DND-41 (cell line): Measurements from ENCODE around the gene CERS6.
"Not testable (repeated sequence)": the region's sequence is repeated elsewhere in the genome, so short reads cannot be mapped to it uniquely, and the experiment has no call there.

ENCODE experiments used
- ATAC-seq: fragments of 200-7000 bp; cut with Tn5 transposase; 3 replicates; pipeline ENCODE4 v1.9.1; 2021; ENCODE audit warnings: low read depth; ENCODE audit not compliant: insufficient read depth
- DNase-seq: peaks from one replicate; pipeline ENCODE4 v3.0.0-alpha.2; 2020
- H2AFZ ChIP-seq: 2 replicates; pipeline ENCODE4 v1.6.0; 2012; ENCODE audit warnings: low read depth, low read length
- H3K27ac ChIP-seq: 2 replicates; pipeline ENCODE4 v1.5.1; 2012; ENCODE audit warnings: low read length, inconsistent platforms
- H3K27me3 ChIP-seq: fragments of 200-600 bp; sonication (generic); 2 replicates; pipeline ENCODE4 v1.6.0; 2012; ENCODE audit warnings: low read length, mild to moderate bottlenecking, inconsistent platforms; ENCODE audit not compliant: insufficient read depth, poor library complexity
- H3K36me3 ChIP-seq: 2 replicates; pipeline ENCODE4 v1.5.1; 2012; ENCODE audit warnings: low read length, inconsistent platforms; ENCODE audit not compliant: insufficient read depth
- H3K4me1 ChIP-seq: 2 replicates; pipeline ENCODE4 v1.5.1; 2012; ENCODE audit warnings: mild to moderate bottlenecking, low read length; ENCODE audit not compliant: insufficient read depth
- H3K4me2 ChIP-seq: 2 replicates; pipeline ENCODE4 v1.6.0; 2012; ENCODE audit warnings: mild to moderate bottlenecking, moderate library complexity, low read length, inconsistent platforms; ENCODE audit not compliant: insufficient read depth
- H3K4me3 ChIP-seq, 2 experiments: fragments of 200-600 bp in 1 of 2; shearing (Covaris generic) in 1 of 2; 2 replicates each; pipeline ENCODE4 v1.5.1; 2012 to 2016; ENCODE audit warnings: inconsistent platforms in 2 of 2, low read length in 2 of 2, mild to moderate bottlenecking in 2 of 2, low read depth in 1 of 2, moderate library complexity in 1 of 2
- H3K79me2 ChIP-seq: 2 replicates; pipeline ENCODE4 v1.6.0; 2012; ENCODE audit warnings: low read length, inconsistent platforms; ENCODE audit not compliant: insufficient read depth
- H3K9ac ChIP-seq: 2 replicates; pipeline ENCODE4 v1.6.0; 2012; ENCODE audit warnings: low read depth, mild to moderate bottlenecking, inconsistent platforms, low read length, moderate library complexity
- H3K9me3 ChIP-seq: 2 replicates; pipeline ENCODE4 v1.5.1; 2012; ENCODE audit warnings: low read length, moderate library complexity, mild to moderate bottlenecking, inconsistent platforms; ENCODE audit not compliant: insufficient read depth, severe bottlenecking
- H4K20me1 ChIP-seq: 2 replicates; pipeline ENCODE4 v1.6.0; 2012; ENCODE audit warnings: low read length; ENCODE audit not compliant: insufficient read depth
- EZH2 ChIP-seq: IDR thresholded peaks from 3 replicates; pipeline ENCODE4 v1.6.1; 2012; ENCODE audit warnings: borderline replicate concordance, low read depth, mild to moderate bottlenecking, moderate library complexity, low read length, inconsistent platforms; ENCODE audit not compliant: severe bottlenecking
- TF ChIP-seq, protein P1 (sequence below): IDR thresholded peaks from 2 replicates; pipeline ENCODE4 v1.5.1; 2012; ENCODE audit warnings: borderline replicate concordance, low read length, moderate library complexity, mild to moderate bottlenecking; ENCODE audit not compliant: poor library complexity, severe bottlenecking; ENCODE audit errors: extremely low read depth

CERS6 gene

DNA sequence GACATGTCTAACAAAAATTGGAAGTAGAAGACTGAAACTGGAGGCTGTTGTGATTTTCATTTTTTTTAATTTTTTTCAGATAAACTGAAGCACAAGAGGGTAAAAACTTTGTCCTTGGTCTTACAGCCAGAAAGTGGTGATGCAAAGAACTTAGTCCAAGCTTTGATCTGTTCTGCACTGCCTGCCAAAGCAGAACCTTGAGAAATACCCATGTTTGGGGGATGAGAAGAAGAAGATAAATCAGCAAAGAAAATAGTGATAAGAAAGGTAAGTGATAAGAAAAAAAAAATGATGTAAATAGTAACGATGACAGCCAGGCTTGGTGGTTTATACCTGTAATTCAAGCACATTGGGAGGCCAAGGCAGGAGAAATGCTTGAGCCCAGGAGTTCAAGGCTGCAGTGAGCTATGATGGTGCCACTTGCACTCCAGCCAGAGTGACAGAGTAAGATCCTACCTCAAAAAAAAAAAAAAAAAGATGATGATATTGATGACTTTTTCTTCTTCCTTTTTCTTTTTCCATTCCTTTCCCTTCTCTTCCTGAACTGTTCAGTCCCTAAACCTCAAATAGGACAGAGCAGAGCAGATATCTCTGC lies 331.8 kb downstream of the CERS6 start:
- Histone ChIP-seq H3K4me1 (no peaks in the 10 kb centered on the region), H4K20me1 (no peaks in the 10 kb centered on the region), H3K27ac (no peak overlapping the region), H3K79me2 (no peaks in the 10 kb centered on the region), H2AFZ (no peak overlapping the region), H3K27me3 (no peaks in the 10 kb centered on the region), H3K9ac (no peak overlapping the region), H3K4me3 (no peak overlapping the region), H3K4me2 (no peak overlapping the region), H3K9me3 (no peaks in the 10 kb centered on the region), H3K36me3 (no peaks in the 10 kb centered on the region)
- ATAC-seq: no peak
- TF ChIP-seq, protein P1, sequence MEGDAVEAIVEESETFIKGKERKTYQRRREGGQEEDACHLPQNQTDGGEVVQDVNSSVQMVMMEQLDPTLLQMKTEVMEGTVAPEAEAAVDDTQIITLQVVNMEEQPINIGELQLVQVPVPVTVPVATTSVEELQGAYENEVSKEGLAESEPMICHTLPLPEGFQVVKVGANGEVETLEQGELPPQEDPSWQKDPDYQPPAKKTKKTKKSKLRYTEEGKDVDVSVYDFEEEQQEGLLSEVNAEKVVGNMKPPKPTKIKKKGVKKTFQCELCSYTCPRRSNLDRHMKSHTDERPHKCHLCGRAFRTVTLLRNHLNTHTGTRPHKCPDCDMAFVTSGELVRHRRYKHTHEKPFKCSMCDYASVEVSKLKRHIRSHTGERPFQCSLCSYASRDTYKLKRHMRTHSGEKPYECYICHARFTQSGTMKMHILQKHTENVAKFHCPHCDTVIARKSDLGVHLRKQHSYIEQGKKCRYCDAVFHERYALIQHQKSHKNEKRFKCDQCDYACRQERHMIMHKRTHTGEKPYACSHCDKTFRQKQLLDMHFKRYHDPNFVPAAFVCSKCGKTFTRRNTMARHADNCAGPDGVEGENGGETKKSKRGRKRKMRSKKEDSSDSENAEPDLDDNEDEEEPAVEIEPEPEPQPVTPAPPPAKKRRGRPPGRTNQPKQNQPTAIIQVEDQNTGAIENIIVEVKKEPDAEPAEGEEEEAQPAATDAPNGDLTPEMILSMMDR: no peak
- no peak for TF ChIP-seq EZH2
- no peak for DNase-seq

DNA sequence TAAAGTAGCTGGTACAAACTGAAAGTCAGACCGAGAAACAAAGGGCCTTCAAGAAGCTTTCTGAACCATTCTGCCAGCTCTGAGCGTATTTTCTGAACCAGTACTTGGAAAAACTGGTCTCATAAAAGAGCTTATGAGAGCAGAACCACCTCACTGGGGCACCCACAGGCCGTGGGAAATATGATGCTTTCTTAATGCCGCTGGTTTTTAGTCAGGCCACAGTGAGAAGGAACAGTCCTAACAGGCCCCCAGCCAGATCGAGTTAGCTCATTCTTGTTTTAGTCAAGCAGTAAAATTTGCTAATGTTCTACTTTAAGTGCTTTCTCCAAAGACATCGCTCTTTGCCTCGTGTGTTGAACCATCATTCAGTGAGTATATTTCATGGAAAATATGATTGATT lies 333.7 kb downstream of the CERS6 start:
- Histone ChIP-seq H2AFZ (no peak overlapping the region), H3K4me2 (no peak overlapping the region), H3K4me1 (no peaks in the 10 kb centered on the region), H3K36me3 (no peaks in the 10 kb centered on the region), H4K20me1 (no peaks in the 10 kb centered on the region), H3K9me3 (no peaks in the 10 kb centered on the region), H3K9ac (no peak overlapping the region), H3K27ac (no peak overlapping the region), H3K79me2 (no peaks in the 10 kb centered on the region), H3K4me3 (no peak overlapping the region), H3K27me3 (no peaks in the 10 kb centered on the region)
- ATAC-seq (no peak), DNase-seq (no peak)
- TF ChIP-seq, protein P1: no peak
- TF ChIP-seq EZH2: no peak

DNA sequence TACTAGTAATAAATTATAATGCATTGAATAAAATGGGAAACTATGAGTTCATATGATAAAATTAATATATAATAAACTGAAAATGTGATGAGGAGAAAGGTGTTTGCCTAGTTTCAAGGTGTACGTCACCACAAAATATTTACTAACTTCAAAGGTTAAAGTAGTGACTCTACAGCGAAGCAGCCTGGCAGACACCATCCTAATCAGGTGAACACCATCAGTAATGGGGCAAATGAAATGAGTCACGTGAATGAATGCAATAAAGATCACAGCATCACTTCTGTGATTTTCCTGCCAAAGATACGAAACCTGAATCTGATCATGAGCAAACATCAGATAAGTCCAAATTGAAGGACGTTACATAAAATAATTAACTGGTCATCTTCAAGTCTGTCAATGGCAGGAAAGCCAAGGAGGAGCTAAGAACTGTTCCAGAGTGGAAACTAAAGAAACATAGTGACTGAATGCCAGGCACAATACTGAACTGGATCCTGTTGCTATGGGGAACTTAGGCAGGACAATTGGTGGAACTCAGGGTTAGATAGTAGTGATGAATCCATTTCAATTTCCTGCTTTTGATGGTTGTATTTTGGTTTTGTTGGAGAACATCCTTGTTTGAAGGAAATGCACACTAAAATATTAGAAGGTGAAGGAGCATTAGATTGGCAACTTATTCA lies 334.3 kb downstream of the CERS6 start:
- DNase-seq: no peak
- H4K20me1 ChIP-seq: no peaks in the 10 kb centered on the region
- H3K27ac ChIP-seq: no peak overlapping the region
- no peak for ATAC-seq
- H3K9ac ChIP-seq: no peak overlapping the region
- no peak overlapping the region for H2AFZ ChIP-seq
- no peaks in the 10 kb centered on the region for H3K4me1 ChIP-seq
- H3K36me3 ChIP-seq: no peaks in the 10 kb centered on the region
- H3K27me3 ChIP-seq: no peaks in the 10 kb centered on the region
- no peak overlapping the region for H3K4me2 ChIP-seq
- no peak overlapping the region for H3K4me3 ChIP-seq
- H3K9me3 ChIP-seq: no peaks in the 10 kb centered on the region
- TF ChIP-seq, protein P1: no peak
- no peak for TF ChIP-seq EZH2
- H3K79me2 ChIP-seq: no peaks in the 10 kb centered on the region

DNA sequence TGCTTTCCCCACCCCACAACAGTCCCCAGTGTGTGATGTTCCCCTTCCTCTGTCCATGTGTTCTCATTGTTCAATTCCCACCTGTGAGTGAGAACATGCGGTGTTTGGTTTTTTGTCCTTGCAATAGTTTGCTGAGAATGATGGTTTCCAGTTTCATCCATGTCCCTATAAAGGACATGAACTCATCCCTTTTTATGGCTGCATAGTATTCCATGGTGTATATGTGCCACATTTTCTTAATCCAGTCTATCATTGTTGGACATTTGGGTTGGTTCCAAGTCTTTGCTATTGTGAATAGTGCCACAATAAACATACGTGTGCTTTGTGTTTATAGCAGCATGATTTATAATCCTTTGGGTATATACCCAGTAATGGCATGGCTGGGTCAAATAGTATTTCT lies 335.1 kb downstream of the CERS6 start:
- DNase-seq: not testable (repeated sequence)

More for the DNA sequence above, 335.1 kb downstream of the CERS6 start:
- not testable (repeated sequence) for H3K36me3 ChIP-seq, ATAC-seq, H3K4me2 ChIP-seq, H2AFZ ChIP-seq, H3K79me2 ChIP-seq, H3K27me3 ChIP-seq, H4K20me1 ChIP-seq, H3K4me1 ChIP-seq, H3K27ac ChIP-seq, H3K9ac ChIP-seq, H3K4me3 ChIP-seq, H3K9me3 ChIP-seq
